Activated CD8-positive, alpha-beta memory T cell treated with anti-CD3 and anti-CD28 coated beads for 1 hour (primary cell): ENCODE data around the gene NXN.
"Not testable (repeated sequence)": the region's sequence is repeated elsewhere in the genome, so short reads cannot be mapped to it uniquely, and the experiment has no call there.

ENCODE experiments used
- DNase-seq, 2 donors: peaks; one replicate each; pipeline ENCODE4 v3.0.0-alpha.2; 2020; ENCODE audit warnings: low read depth in 1 of 2; ENCODE audit errors: extremely low read depth in 1 of 2

Gene NXN

GRCh38 chr17:924306-924705, 55.3 kb downstream of the NXN start:
- DNase-seq, result not testable (repeated sequence)

GRCh38 chr17:923633-924032, 55.9 kb downstream of the NXN start:
- no peak for DNase-seq

DNA sequence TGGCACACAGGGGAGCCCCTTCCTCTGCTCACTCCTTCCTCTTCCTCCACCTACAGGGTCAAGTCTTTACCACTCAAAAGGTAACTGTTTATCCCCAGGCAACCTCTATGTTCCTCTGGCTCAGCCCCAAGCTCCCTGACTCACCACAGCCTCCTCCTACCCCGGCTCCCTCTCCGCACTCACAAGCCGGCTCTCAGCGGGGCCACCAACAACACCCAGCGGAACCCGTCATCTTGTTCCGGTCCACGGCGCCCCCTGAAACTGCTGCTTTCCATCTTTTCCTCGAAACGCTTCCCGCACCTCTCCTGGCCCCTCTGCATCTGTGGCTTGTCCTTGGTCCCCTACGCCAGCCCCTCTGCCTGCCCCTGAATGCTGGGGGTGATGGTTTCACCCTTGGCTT, 58.4 kb downstream of the NXN start:
- DNase-seq, result no peak

- DNase-seq, result no peak
Measured at GRCh38 chr17:920190-920589, 59.4 kb downstream of the NXN start.

DNA sequence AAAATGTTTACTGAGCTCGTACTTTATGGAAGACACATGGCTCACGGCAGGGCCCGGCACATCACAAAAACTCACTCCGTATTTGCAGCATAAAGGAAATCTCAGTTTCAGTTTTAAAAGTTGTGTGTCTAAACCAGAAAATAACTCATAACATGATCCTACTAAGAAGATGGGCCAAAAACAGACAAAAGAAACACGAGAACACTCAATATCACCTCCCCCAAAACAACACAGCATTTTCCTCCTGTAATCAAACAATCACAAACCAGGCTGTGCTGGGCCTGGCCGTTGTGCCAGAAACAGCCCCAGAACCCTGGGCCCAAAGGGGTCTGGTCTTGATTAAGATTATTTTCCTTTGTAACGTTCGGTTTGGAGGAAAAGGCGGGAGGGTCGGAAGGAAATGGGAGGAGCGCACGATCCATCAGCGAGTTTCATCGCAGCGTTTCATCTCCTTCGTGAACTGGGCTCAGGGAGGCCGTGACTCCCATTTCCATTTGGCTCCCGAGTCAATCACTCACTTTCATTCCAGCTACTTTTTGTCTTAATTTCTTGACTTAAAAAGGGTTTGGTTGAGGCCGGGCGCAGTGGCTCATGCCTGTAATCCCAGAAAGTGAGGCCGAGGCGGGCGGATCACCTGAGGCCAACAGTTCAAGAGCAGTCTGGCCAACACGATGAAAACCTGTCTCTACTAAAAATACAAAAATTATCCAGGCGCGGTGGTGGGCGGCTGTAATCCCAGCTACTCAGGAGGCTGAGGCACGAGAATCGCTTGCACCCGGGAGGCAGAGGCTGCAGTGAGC, 61.4 kb downstream of the NXN start:
- no peak for DNase-seq

DNA sequence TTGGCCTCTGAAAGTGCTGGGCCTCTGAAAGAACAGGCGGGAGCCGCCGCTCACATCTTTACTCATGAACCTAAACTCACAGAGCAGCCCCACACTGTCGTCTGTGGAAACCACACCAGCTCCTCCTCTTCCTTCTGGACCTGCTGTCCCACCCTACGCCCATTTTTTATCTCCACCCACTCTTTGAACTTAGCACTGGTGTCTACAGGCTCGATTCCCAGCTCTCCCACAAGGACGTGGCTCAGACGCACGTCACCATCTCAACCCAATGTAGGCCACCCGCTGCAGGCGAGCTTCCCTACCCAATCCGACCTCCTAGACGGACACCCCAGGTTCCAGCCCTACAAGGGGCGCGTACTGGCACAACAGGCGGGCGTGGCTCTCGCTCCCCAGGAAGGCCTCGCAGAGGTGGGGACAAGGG, 62.2 kb downstream of the NXN start:
- no peak for DNase-seq

DNA sequence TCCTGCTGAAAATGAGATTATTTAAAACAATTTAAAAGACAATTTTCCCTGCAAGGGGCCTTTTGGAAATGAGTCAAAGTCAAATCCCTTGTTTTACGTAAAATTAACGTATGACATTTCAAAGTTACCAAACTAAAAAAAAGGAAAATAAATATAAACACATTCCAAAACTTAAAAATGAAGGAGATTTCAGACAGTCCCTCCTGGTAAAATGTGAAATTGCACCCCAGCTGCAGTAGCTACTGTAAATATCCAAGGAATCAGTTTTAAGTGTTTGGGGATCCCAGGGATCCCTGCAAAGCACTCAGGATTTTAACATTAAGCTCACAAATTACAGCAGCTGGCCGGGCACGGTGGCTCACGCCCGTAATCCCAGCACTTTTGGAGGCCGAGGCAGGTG, 63.3 kb downstream of the NXN start:
- no peak for DNase-seq

GRCh38 chr17:915538-916201, 63.9 kb downstream of the NXN start:
- no peak for DNase-seq

DNA sequence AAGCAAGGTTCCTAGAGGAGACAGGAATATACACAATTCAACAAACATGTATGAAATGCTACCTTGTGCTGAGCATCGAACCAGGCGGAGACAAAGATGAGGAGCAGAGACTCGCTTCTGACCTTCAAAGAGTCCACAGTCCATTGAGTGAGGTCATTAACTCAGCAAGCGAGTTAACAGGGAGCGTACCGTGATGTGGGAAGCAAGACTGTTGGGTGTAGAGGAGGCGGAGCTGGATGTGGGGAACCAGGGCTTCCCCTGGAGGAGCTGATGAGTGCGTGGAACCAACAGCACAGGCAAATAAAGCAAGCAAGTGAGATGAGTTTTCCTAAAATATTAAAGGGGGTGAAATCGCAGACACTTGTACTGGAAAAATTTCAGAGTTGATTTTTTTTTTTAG, 65.0 kb downstream of the NXN start:
- no peak for DNase-seq

DNA sequence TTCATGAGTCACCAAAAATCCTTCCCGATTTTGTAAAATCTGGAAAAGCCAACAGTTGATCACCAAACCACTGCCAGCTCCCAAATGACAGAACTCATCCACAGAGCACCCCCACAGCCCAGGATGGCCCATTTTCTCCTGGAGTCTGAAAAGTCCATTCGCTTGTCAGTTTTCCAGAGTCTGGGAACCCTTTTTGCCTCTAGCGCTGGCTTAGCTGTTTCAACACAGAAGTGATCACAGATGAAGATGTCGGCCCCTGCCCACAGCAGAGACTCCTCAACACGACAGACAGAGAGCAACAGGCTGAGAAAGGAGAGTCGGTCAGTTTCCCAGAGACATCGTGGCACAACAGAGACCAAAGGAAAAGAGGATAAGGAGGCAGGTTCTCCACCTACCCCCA, 66.4 kb downstream of the NXN start:
- DNase-seq, result no peak

- no peak for DNase-seq
Measured at GRCh38 chr17:909642-910323, 69.8 kb downstream of the NXN start.

DNA sequence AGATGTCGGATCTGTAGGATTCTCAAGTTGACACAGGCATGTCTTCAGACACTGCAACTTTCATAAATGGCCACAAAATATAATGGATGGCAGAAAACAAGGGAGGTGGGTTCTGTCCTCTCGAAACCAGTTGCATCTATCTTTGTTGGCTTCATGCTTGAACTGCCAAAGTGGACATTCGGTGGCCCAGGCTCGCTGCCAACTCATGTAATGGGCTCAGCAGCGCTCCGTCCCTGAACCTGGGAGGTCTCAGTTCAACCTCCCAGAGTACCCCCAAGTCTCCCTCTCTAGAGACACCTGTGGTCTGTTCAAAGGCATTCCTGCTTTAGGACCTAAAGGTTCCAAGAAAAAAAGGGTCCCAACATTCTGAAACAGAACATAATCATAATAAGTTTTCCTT, 71.9 kb downstream of the NXN start:
- DNase-seq, result no peak

DNA sequence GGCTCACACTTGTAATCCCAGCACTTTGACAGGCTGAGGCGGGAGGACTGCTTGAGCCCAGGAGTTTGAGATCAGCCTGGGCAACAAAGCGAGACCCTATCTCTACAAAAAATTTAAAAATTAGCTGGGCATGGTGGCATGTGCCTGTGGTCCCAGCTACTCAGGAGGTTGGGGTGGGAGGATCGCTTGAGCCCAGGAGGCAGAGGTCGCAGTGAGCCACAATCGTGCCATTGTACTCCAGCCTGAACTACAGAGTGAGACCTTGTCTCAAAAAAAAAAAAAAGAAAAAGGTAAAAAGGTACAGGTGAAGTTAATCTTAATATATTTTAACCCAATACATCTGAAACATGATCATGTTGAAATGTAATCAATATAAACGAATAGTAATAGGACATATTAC, 73.9 kb downstream of the NXN start:
- not testable (repeated sequence) for DNase-seq

DNA sequence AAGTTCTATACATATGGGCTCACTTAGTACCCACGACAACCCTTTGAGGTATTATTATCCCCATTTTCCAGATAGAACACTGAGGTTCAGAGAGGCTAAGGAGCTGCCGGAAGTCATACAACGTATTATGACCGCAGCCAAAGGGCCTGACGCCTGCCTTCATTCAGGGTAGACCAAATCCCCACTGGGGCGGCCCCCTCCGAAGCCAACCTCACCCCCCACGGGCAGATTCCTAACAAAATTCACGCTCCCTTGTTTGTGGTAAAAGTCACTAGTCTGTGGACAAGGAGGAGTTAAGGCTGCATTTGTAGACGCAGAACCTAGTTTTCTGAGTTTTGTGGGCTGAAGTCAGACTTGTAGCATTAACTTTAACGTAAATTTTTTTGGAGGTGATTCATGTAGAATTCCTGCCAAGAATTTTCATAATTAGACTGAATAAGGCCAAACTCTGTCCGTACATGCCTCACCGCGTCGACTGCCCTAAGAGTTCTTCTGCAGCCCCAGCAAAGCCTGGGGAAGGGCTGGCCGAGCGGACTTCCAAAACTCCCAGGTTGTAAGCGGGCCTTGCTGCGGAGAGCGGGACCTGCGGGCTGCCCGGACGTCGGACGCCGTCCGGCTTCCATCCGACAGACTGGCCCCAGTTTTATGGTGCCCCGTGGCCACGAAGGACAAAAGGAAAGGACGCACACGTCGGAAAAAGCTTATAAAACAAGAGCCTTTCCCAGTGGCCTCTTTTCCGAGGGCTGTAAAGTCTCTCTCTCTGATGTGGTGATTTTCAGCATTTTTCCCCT, 75.7 kb downstream of the NXN start:
- no peak for DNase-seq

DNA sequence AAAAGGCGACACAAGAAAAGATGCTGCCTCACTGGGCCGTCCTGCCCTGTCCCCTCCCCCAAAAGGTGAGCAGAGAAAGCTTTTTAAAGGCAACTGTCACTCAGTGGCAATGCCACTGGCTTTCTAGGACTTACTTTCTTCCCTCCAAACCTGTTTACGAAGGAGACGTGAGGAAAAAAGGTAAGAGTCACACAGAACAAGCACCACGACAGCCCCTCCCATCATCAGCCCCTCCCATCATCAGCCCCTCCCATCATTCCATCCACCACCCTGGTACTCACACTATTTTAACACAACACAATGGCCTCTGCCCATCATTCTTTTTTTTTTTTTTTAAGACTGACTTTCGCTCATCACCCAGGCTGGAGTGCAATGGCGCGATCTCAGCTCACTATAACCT, 77.1 kb downstream of the NXN start:
- no peak for DNase-seq

- DNase-seq, result no peak
Measured at GRCh38 chr17:901964-902363, 77.6 kb downstream of the NXN start.

- DNase-seq, result no peak
Measured at GRCh38 chr17:901191-901950, 78.2 kb downstream of the NXN start.

DNA sequence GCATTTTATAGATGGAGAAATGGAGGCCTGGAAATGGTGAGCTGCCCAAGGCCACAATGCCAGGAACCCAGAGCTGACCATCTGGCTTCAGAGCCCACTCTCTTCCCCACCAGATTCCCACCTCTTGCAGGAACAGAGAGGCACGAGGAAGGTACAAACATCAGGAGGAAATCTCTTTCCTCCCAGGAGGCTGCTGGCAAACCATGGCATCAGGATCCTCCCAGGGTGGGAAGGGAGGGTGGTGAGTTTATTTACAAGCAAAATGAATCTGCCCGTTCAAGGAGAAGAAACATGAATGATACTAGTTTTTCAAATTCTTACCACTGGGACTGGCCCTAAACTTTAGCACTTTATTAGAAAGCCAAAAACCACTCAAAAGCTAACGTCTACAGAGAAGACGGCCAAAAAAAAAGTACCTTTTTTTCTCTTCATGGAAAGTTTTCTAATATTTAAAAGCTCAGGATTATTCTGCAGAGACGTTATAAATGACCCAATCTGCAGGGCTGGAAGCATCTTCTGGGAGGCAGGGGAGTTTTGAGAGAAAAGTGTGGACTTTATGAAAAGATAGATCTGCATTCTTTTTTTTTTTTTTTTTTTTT, 79.1 kb downstream of the NXN start:
- no peak for DNase-seq

DNA sequence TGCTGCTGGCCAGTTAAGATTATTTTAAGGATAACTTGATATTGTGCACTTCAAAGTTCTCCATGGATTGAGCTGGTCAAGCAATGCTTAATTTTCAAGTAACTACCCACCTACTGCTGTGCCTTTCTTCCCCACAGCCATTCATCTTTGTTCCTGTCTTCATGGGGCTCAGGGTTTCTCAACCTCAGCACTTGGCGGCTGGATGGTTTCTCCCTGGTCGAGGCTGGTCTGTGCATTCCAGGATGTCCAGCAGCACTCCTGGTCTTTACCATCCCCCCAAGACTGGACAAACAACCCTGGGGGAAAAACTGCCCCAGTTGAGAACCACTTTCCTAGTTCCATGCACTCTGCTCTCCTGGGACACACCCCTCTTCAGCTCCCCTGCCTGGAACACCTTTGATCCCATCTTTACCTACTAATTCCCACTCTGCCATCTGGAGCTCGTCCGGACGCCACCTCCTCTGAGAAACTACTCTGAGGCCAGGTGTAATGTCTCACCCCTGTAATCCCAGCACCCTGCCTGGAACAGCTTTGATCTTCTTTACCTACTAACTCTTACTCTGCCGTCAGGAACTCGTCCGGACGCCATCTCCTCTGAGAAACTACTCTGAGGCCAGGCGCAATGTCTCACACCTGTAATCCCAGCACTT, 81.5 kb downstream of the NXN start:
- DNase-seq, result no peak
